Liver (tissue), 3 donors: ENCODE measurements around the gene MARK2.

Experiments used
- GABPA ChIP-seq, 2 donors: IDR thresholded peaks in 1 of 2; conservative IDR thresholded peaks in 1 of 2; 2 replicates each; pipeline ENCODE4 v1.6.1; 2016; ENCODE audit warnings: antibody characterized with exemption in 2 of 2, mild to moderate bottlenecking in 1 of 2, moderate library complexity in 1 of 2
- HNF4A ChIP-seq, 2 donors: conservative IDR thresholded peaks; 2 replicates each; pipeline ENCODE4 v1.6.1; 2016; ENCODE audit warnings: antibody characterized with exemption in 2 of 2, mild to moderate bottlenecking in 2 of 2
- NR2F2 ChIP-seq: IDR thresholded peaks from 2 replicates; pipeline ENCODE4 v1.6.1; 2016; ENCODE audit warnings: antibody characterized with exemption
- RAD21 ChIP-seq, 2 donors: IDR thresholded peaks; 2 replicates each; pipeline ENCODE4 v1.6.1; 2016; ENCODE audit warnings: antibody characterized with exemption in 2 of 2, mild to moderate bottlenecking in 2 of 2
- RXRA ChIP-seq, 2 donors: IDR thresholded peaks; 2 replicates each; pipeline ENCODE4 v1.6.1; 2017 to 2018; ENCODE audit warnings: antibody characterized with exemption in 2 of 2, mild to moderate bottlenecking in 1 of 2
- SP1 ChIP-seq: IDR thresholded peaks from 2 replicates; pipeline ENCODE4 v1.6.1; 2018; ENCODE audit warnings: antibody characterized with exemption, mild to moderate bottlenecking
- TAF1 ChIP-seq: conservative IDR thresholded peaks from 2 replicates; pipeline ENCODE4 v1.6.1; 2016; ENCODE audit warnings: antibody characterized with exemption, mild to moderate bottlenecking
- YY1 ChIP-seq: IDR thresholded peaks from 2 replicates; pipeline ENCODE4 v1.6.1; 2016; ENCODE audit warnings: antibody characterized with exemption, mild to moderate bottlenecking
- TF ChIP-seq, protein P1 (sequence below): fragments of 150-350 bp; IDR thresholded peaks from 2 replicates; pipeline ENCODE4 v1.5.1; 2017; ENCODE audit warnings: improper control_type of control experiment, low read depth, low read length; ENCODE audit not compliant: missing input control
- TF ChIP-seq, protein P2 (sequence below): IDR thresholded peaks from 2 replicates; pipeline ENCODE4 v1.6.1; 2016; ENCODE audit warnings: antibody characterized with exemption, mild to moderate bottlenecking
- TF ChIP-seq, protein P3 (sequence below): IDR thresholded peaks from 2 replicates; pipeline ENCODE4 v1.6.1; 2016; ENCODE audit warnings: antibody characterized with exemption
- donor health status: healthy.
- donor health status: healthy.

DNA sequence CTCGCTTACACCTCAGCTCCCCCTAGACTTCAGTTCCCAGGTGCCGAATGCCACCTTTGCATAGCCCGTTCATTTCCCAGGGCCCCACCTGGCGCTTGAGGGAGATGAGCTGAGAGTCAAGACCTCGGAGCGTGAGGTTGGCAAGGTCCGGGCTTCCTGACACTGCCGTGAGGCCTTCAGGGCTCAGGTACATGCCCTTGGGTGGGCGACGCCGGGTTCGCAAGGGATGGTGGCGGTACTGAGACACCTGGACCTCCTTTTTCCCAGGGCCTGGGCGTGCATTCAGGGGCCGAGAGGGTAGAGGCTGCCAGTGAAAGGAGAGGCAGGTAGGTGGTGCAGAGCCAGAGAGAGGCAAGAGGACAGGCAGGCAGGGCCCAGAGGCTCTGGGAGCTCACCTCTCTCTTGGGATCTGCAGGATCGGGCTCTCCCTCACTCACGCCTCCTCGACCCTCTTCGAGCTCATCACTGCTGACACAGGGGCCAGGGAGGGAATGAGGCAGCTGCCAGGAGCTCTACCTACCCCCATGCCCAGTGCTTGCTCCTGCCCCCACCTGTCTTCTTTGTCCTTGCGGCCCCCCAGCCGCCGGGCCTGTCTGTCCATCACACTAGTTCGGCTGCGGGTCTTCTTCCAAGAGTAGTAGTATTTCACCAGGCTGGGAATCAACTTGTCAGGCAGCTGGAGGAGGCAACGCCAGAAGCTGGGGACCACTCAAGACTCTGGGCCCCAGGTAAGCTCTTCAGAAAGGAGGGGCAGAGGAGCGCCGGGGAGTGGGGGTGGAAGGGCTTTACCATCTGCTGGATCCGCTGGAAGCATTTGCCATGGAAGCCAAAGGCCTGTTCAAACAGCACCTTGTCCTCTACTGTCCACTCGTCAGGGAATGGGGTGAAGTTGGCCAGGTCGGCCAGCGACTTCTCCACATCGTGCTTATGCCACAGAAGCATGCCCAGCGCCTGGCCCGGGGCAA is 75.2 kb downstream of the MARK2 start:
- TF ChIP-seq, protein P1, sequence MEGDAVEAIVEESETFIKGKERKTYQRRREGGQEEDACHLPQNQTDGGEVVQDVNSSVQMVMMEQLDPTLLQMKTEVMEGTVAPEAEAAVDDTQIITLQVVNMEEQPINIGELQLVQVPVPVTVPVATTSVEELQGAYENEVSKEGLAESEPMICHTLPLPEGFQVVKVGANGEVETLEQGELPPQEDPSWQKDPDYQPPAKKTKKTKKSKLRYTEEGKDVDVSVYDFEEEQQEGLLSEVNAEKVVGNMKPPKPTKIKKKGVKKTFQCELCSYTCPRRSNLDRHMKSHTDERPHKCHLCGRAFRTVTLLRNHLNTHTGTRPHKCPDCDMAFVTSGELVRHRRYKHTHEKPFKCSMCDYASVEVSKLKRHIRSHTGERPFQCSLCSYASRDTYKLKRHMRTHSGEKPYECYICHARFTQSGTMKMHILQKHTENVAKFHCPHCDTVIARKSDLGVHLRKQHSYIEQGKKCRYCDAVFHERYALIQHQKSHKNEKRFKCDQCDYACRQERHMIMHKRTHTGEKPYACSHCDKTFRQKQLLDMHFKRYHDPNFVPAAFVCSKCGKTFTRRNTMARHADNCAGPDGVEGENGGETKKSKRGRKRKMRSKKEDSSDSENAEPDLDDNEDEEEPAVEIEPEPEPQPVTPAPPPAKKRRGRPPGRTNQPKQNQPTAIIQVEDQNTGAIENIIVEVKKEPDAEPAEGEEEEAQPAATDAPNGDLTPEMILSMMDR, result no peak
- no peak for TF ChIP-seq TAF1
- TF ChIP-seq, protein P2, sequence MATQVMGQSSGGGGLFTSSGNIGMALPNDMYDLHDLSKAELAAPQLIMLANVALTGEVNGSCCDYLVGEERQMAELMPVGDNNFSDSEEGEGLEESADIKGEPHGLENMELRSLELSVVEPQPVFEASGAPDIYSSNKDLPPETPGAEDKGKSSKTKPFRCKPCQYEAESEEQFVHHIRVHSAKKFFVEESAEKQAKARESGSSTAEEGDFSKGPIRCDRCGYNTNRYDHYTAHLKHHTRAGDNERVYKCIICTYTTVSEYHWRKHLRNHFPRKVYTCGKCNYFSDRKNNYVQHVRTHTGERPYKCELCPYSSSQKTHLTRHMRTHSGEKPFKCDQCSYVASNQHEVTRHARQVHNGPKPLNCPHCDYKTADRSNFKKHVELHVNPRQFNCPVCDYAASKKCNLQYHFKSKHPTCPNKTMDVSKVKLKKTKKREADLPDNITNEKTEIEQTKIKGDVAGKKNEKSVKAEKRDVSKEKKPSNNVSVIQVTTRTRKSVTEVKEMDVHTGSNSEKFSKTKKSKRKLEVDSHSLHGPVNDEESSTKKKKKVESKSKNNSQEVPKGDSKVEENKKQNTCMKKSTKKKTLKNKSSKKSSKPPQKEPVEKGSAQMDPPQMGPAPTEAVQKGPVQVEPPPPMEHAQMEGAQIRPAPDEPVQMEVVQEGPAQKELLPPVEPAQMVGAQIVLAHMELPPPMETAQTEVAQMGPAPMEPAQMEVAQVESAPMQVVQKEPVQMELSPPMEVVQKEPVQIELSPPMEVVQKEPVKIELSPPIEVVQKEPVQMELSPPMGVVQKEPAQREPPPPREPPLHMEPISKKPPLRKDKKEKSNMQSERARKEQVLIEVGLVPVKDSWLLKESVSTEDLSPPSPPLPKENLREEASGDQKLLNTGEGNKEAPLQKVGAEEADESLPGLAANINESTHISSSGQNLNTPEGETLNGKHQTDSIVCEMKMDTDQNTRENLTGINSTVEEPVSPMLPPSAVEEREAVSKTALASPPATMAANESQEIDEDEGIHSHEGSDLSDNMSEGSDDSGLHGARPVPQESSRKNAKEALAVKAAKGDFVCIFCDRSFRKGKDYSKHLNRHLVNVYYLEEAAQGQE, result no peak
- TF ChIP-seq, protein P3, sequence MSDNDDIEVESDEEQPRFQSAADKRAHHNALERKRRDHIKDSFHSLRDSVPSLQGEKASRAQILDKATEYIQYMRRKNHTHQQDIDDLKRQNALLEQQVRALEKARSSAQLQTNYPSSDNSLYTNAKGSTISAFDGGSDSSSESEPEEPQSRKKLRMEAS, result no peak
- no peak for TF ChIP-seq RXRA (IDR thresholded peaks at IDR 0.05)
- no peak for TF ChIP-seq YY1
- no peak for TF ChIP-seq RAD21 (IDR thresholded peaks at IDR 0.05)
- TF ChIP-seq HNF4A (conservative IDR thresholded peaks at IDR 0.05), result no peak
- TF ChIP-seq NR2F2, result no peak
- no peak for TF ChIP-seq GABPA (IDR thresholded peaks at IDR 0.05 in 1 of 2, conservative IDR thresholded peaks at IDR 0.05 in 1 of 2)
- no peak for TF ChIP-seq SP1
